Subcutaneous abdominal adipose tissue (tissue), 5 donors: Measurements from ENCODE around the gene CCNYL1.
"Not testable (repeated sequence)": the region's sequence is repeated elsewhere in the genome, so short reads cannot be mapped to it uniquely, and the experiment has no call there.

Experiments
- H3K27ac ChIP-seq: one replicate; pipeline ENCODE4 v1.7.0; 2013; ENCODE audit warnings: low read depth, mild to moderate bottlenecking, inconsistent platforms, low read length, moderate library complexity
- H3K27me3 ChIP-seq, 5 donors: one replicate each; pipeline ENCODE4 v1.7.0; 2013; ENCODE audit warnings: low read length in 5 of 5, inconsistent platforms in 1 of 5; ENCODE audit not compliant: control insufficient read depth in 5 of 5, insufficient read depth in 4 of 5
- H3K36me3 ChIP-seq, 5 donors: one replicate each; pipeline ENCODE4 v1.7.0; 2013; ENCODE audit warnings: low read length in 5 of 5; ENCODE audit not compliant: control insufficient read depth in 5 of 5, insufficient read depth in 5 of 5
- H3K4me1 ChIP-seq, 5 donors: one replicate each; pipeline ENCODE4 v1.7.0; 2013; ENCODE audit warnings: low read length in 5 of 5, mild to moderate bottlenecking in 3 of 5, moderate library complexity in 1 of 5; ENCODE audit not compliant: control insufficient read depth in 5 of 5, insufficient read depth in 5 of 5
- H3K4me3 ChIP-seq, 5 donors: one replicate each; pipeline ENCODE4 v1.7.0; 2013; ENCODE audit warnings: low read length in 5 of 5, low read depth in 1 of 5
- H3K9ac ChIP-seq, 5 donors: one replicate each; pipeline ENCODE4 v1.7.0; 2013; ENCODE audit warnings: low read length in 5 of 5, mild to moderate bottlenecking in 4 of 5, moderate library complexity in 3 of 5
- H3K9me3 ChIP-seq, 5 donors: one replicate each; pipeline ENCODE4 v1.7.0; 2013; ENCODE audit warnings: low read length in 5 of 5; ENCODE audit not compliant: control insufficient read depth in 5 of 5
- donor health status: healthy.
- donor health status: healthy.
- donor health status: healthy.
- donor health status: healthy.
- donor health status: healthy.

The CCNYL1 gene

GRCh38 chr2:207719008-207719407, 7.6 kb downstream of the CCNYL1 start:
- H3K4me3 ChIP-seq = no peak overlapping the region
- no peak overlapping the region for H3K9ac ChIP-seq
- peaks cover 0 to 4% (median 3%) of the 10 kb centered on the region in 5 donors for H3K4me1 ChIP-seq
- no peaks in the 10 kb centered on the region for H3K27me3 ChIP-seq
- H3K9me3 ChIP-seq = no peaks in the 10 kb centered on the region
- H3K27ac ChIP-seq = no peak overlapping the region
- H3K36me3 ChIP-seq = peaks cover 0 to 4% (median 0%) of the 10 kb centered on the region in 5 donors

GRCh38 chr2:207719655-207720054, 8.2 kb downstream of the CCNYL1 start:
- H3K36me3 ChIP-seq, H3K9ac ChIP-seq, H3K27me3 ChIP-seq, H3K4me1 ChIP-seq, H3K4me3 ChIP-seq, H3K27ac ChIP-seq, H3K9me3 ChIP-seq: not testable (repeated sequence)

DNA sequence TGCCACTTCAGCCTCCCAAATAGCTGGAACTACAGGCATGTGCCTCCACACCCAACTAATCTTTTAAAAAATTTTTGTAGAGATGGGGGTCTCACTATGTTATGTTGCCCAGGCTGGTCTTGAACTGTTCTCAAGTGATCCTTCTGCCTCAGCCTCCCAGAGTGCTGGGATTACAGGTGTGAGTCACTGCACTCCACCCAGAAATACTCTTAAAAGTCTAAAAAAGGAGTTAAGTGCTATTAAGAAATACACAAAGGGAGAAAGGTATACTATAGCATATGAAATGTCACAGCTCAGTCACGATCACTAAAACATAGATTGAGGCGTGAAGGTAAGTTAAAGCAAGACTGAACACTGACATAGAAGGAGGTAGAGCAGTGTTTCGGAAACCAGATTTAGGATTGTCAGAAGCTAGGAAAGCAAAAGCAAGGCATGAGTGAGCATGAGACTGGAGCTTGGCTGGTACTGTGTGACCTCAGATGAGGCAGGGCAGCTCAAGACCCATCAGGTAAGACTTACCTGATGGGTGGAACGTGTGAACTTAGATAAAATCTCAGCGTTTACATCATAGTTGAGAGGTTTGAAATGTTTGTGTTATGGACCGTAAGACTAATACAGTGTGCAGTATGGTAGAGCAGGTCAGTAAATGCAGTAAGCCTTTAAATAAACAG, 9.2 kb downstream of the CCNYL1 start:
- Histone ChIP-seq H3K27ac (no peak overlapping the region), H3K4me3 (no peak overlapping the region), H3K27me3 (no peaks in the 10 kb centered on the region), H3K9ac (no peak overlapping the region), H3K4me1 (peaks cover 0 to 4% (median 3%) of the 10 kb centered on the region in 5 donors), H3K9me3 (no peaks in the 10 kb centered on the region), H3K36me3 (peaks cover 0 to 4% (median 0%) of the 10 kb centered on the region in 5 donors)

DNA sequence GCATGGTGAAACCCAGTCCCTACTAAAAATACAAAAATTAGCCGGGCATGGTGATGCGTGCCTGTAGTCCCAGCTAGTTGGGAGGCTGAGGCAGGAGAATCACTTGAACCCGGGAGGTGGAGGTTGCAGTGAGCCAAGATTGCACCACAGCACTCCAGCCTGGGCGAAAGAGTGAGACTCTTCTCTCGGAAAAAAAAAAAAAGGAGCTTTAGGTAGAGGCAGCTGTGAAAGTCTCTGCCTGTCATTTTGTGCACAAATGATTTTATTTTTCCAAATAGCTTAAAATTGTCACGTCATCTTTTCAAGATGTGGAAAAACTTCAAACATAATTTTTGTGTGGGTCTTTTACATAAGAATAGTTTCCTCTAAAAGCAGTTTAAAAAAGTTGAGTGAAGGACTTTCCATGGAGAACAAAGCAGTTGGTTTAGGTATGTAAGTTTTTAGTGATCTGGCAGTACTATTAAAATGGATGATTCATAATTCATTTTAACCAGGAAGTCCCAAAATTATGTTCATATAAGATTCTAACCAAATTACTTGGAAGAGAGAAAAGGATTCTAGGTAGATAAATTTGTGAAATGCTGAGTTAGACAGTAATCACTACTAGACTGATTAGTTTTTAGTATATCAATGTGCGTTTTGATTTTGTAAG, 11.5 kb downstream of the CCNYL1 start:
- Histone ChIP-seq H3K36me3 (peaks cover 0 to 4% (median 0%) of the 10 kb centered on the region in 5 donors), H3K4me3 (no peak overlapping the region), H3K4me1 (peaks cover 0 to 7% (median 3%) of the 10 kb centered on the region in 5 donors), H3K27me3 (no peaks in the 10 kb centered on the region), H3K9ac (no peak overlapping the region), H3K27ac (no peak overlapping the region), H3K9me3 (no peaks in the 10 kb centered on the region)

GRCh38 chr2:207723425-207723787, 12.0 kb downstream of the CCNYL1 start:
- H3K4me1 ChIP-seq, H3K4me3 ChIP-seq, H3K9ac ChIP-seq, H3K36me3 ChIP-seq, H3K27ac ChIP-seq, H3K27me3 ChIP-seq, H3K9me3 ChIP-seq: not testable (repeated sequence)

- H3K4me1 ChIP-seq = peaks cover 0 to 7% (median 3%) of the 10 kb centered on the region in 5 donors
- no peak overlapping the region for H3K9ac ChIP-seq
- no peaks in the 10 kb centered on the region for H3K9me3 ChIP-seq
- H3K27ac ChIP-seq = no peak overlapping the region
- no peaks in the 10 kb centered on the region for H3K27me3 ChIP-seq
- H3K36me3 ChIP-seq = no peaks in the 10 kb centered on the region
- no peak overlapping the region for H3K4me3 ChIP-seq
Observed at GRCh38 chr2:207724113-207724512, 12.7 kb downstream of the CCNYL1 start.

DNA sequence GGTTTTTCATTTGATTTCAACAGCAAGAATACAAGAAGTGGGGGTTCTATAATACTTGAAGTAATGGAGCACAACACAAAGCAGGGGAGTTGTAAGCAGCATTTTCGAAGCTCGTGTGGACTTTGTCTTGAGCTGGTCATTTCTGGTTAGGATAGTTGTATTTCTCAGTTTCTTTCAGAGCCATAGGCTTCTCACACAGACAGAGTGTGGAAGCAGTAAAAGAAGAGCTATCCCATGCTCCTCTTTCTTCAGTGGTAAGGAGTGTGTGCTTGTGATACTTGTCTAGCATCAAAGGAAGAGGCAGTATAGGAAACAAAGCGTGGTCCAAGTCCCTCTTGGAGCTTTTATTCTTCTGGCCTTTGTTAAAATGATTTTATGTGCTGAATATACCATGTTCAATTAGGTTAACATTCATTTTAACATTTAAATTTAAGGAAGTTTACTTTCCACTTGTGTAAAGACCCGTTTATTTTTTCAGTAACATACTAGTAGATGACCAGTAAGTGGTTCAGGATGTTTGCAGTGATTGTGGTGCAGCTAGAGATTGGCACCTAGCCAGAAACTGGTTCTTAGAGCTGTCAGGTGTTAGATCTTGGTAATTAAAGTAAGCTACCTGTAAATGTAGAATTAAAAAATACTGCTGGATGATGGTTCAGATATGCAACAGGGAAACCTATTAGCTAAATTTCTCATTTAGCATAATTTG, 14.6 kb downstream of the CCNYL1 start:
- Histone ChIP-seq H3K36me3 (peaks cover 0 to 5% (median 4%) of the 10 kb centered on the region in 5 donors), H3K27me3 (no peaks in the 10 kb centered on the region), H3K27ac (no peak overlapping the region), H3K9me3 (no peaks in the 10 kb centered on the region), H3K9ac (no peak overlapping the region), H3K4me1 (peaks cover 0 to 7% (median 3%) of the 10 kb centered on the region in 5 donors), H3K4me3 (no peak overlapping the region)

GRCh38 chr2:207727261-207727660, 15.8 kb downstream of the CCNYL1 start:
- Histone ChIP-seq H3K4me1 (peaks cover 0 to 4% (median 0%) of the 10 kb centered on the region in 5 donors), H3K27me3 (no peaks in the 10 kb centered on the region), H3K27ac (no peak overlapping the region), H3K9me3 (no peaks in the 10 kb centered on the region), H3K4me3 (no peak overlapping the region), H3K36me3 (peaks cover 0 to 5% (median 4%) of the 10 kb centered on the region in 5 donors), H3K9ac (no peak overlapping the region)

GRCh38 chr2:207729465-207729998, 18.1 kb downstream of the CCNYL1 start:
- Histone ChIP-seq H3K4me3 (no peak overlapping the region), H3K27me3 (no peaks in the 10 kb centered on the region), H3K4me1 (peaks cover 0 to 4% (median 0%) of the 10 kb centered on the region in 5 donors), H3K9ac (no peak overlapping the region), H3K27ac (no peak overlapping the region), H3K9me3 (no peaks in the 10 kb centered on the region), H3K36me3 (peaks cover 0 to 13% (median 9%) of the 10 kb centered on the region in 5 donors)

GRCh38 chr2:207731138-207731537, 19.7 kb downstream of the CCNYL1 start:
- Histone ChIP-seq H3K4me3 (no peak overlapping the region), H3K9me3 (no peaks in the 10 kb centered on the region), H3K27me3 (no peaks in the 10 kb centered on the region), H3K36me3 (peaks cover 0 to 20% (median 12%) of the 10 kb centered on the region in 5 donors), H3K4me1 (no peaks in the 10 kb centered on the region), H3K9ac (no peak overlapping the region), H3K27ac (no peak overlapping the region)
